Left ventricle myocardium superior (tissue), 1 donor: ENCODE results near the gene STON1. TPM values are rescaled to one million over a fixed set of nuclear protein-coding genes. Genes with fewer than 3 reads are reported as not detected.
A peak's percentile ranks its signal among the peaks of the same experiment; 100 is the strongest.
"Not testable (repeated sequence)": the region's sequence is repeated elsewhere in the genome, so short reads cannot be mapped to it uniquely, and the experiment has no call there.

Experiments
- ATAC-seq: fragments of 200-7000 bp; cut with Tn5 transposase; one replicate; pipeline ENCODE4 v1.9.1; 2020; ENCODE audit warnings: mild to moderate bottlenecking, moderate library complexity
- DNase-seq: peaks from one replicate; pipeline ENCODE4 v3.0.0-alpha.2; 2020
- intact Hi-C: fragments of 100-400 bp; cut with micrococcal nuclease; formaldehyde crosslinking; loops from one replicate; pipeline ENCODE4 v1.11.0; 2022
- total RNA-seq: library from RNA; stranded (reverse); fragmentation: NEBNext Ultra II Directional; extraction: Animal tissue kit (Norgen Biotek cat#: 25700); gene quantifications from one replicate; pipeline ENCODE4 v1.2.1, GENCODE V29; 2021
- donor health status: DM: no; HTN: yes; CAD: no; lungs with severe emphysema.

Gene STON1
- total RNA-seq, 1 donor from 2014 or later = 6.7 TPM

GRCh38 chr2:48525269-48525943 lies 4.5 kb upstream of the STON1 start:
- peak; percentile 53 for DNase-seq
- intact Hi-C loops = no loop called here
- peak; percentile 71 for ATAC-seq

DNA sequence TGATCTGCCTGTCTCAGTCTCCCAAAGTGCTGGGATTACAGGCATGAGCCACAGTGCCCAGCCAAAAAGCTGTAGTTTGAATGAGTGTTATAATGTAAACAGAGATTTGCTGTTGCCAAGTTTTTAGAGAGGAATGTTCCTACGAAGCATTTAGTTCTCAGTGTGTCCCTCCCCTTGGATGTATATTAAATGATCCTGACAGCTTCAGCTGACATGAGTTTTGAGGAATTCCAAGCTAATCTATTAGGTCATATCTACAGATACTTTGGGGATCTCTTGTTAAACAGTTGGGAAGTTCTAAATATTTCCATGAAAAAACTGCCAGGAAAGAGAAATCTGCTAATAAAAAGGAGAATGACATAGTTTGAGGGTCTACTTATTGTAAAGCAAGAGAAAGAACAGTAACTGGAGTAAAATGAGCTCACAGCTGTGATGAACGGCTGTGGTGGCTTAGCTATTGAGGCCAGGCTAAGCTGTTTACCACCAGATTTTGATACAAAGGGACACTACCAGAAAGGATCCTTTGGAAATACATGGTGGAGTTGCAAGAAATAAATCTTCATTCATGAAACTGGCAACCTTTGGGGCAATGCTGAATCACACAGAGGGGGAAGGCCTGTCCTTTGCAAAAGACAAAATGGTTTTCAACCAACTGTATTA lies 2.6 kb upstream of the STON1 start:
- intact Hi-C loops = no loop called here
- ATAC-seq (no peak), DNase-seq (no peak)

GRCh38 chr2:48528431-48528830 lies 1.5 kb upstream of the STON1 start:
- intact Hi-C loops = no loop called here
- ATAC-seq = no peak
- no peak for DNase-seq

- intact Hi-C loops = no loop called here
- DNase-seq = no peak
- peak; percentile 5 for ATAC-seq
These were observed 760 bp upstream of the STON1 start for GRCh38 chr2:48529194-48529593.

GRCh38 chr2:48529676-48530032 lies 300 bp upstream of the STON1 start:
- intact Hi-C loops = no loop called here
- ATAC-seq (peak; percentile 3), DNase-seq (no peak)

DNA sequence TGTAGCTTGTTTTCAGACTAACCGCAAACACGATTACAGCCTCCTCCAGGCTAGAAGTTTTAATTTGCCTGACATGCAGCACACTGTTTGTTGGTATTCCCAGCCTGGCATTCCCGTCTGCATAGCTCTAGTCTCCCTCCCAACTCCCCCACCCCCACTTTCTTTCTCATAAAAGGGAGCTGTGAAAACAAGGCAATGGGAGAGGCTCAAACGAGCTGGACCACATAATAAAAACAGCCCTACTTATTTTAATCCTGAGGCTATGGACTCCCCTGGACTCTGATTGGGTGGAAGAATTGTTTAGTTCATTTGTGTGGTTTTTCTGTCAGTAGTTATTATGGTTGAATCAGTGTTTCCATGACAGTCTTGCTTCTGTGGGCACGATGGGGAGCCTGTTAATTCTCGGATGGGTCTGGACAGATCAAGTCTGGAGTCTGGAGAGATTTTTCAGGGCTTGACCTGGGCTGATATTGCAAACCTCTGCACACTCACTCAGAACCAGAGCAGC lies 1.2 kb downstream of the STON1 start:
- DNase-seq (no peak), ATAC-seq (peak; percentile 39)
- intact Hi-C loops = no loop called here

DNA sequence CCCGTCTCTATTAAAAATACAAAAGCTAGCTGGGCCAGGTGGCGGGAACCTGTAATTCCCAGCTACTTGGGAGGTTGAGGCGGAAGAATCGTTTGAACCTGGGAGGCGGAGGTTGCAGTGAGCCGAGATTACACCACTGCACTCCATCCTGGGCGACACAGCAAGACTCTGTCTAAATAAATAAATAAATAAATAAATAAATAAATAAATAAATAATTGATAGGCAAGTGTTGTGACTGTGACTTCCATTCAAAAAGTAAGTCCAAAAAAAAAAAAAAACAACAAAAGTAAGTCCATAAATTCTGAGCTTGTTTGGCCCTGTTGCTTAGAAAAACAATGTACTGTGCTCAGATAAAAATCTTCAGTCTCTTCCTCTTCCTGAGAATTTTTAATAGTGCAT lies 2.2 kb downstream of the STON1 start:
- DNase-seq (no peak), ATAC-seq (no peak)
- intact Hi-C loops = no loop called here

- no peak for ATAC-seq
- intact Hi-C loops = no loop called here
- DNase-seq = no peak
These were observed 2.9 kb downstream of the STON1 start for GRCh38 chr2:48532824-48533223.

- intact Hi-C loops = no loop called here
These were observed 4.8 kb downstream of the STON1 start for GRCh38 chr2:48534781-48535180.

GRCh38 chr2:48540237-48540935 lies 10.4 kb downstream of the STON1 start:
- DNase-seq (no peak), ATAC-seq (no peak)
- intact Hi-C loops = no loop called here

More at GRCh38 chr2:48534781-48535180, 4.8 kb downstream of the STON1 start:
- no peak for ATAC-seq
- no peak for DNase-seq

DNA sequence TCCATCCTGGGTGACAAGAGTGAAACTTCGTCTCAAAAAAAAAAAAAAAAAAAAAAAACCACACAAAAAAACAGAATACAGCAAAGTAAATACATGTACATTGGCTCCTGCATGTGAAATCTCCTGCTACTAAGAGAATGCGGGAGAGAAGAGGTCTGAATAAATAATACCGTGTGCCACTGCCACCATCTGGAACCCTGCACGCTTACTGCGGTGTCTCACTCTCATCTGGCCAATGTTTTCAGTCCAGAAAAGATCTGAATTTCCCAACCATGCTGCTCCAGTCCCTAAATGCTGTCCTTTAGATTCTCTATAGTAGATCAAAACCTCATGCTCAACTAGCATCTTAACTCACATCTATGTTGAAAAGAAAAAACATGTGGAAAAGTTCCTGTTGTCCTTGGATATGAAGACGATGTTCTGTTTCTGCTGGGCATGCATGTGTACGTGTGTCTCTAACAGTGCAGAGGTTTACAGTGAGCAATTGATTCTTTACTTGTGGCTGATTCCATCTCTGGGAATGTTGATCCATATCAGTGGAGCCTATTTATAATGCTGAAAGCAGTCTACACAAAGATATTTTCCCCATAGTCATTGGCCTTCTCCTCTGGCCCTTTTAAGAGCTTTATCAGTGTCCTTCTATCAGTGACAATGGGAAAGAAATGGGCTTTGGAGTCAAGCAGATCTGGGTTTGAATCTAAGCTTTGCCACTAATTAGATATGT lies 11.9 kb downstream of the STON1 start:
- intact Hi-C loops = no loop called here
- ATAC-seq = no peak

DNA sequence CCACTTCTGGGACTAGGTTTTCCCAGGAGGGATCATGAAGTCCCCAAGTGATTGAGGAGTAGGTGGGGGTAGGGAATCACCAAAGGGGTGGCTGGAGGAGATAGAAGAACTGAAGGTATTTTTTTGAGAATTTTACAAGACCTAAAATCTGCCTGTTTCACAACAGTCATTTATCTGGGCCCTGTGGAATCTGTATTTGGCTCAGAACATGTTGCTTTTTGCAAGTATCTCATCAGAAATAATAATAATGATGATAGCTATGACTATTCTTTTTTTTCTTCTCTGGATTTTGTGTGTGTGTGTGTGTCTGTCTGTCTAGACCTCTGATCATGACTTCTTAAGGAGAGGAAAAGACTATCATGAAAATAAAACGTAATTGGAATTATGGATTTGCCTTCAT lies 13.9 kb downstream of the STON1 start:
- ATAC-seq = no peak
- no peak for DNase-seq
- intact Hi-C loops = no loop called here

More for the DNA sequence above, 11.9 kb downstream of the STON1 start:
- DNase-seq = no peak

DNA sequence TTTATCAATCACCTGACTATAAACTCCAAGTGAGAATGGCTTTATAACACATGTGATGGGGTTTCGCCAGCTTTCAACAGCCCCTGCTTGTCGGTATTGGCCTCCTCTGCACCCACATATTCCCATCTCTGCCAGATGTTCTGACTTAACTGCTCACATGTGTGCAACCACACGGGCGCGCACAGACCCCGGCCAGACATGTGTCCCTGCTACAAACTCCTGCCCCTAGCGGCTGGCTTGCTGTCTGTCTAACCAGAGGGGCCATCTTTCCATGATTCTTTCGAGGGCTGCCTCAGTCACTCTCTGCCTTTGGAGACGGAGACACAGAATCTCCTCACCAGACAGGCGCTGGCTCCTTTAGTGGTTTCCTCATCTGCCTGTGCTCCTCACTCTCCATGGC lies 15.3 kb downstream of the STON1 start:
- intact Hi-C loops = no loop called here
- no peak for DNase-seq
- peak; percentile 30 for ATAC-seq

DNA sequence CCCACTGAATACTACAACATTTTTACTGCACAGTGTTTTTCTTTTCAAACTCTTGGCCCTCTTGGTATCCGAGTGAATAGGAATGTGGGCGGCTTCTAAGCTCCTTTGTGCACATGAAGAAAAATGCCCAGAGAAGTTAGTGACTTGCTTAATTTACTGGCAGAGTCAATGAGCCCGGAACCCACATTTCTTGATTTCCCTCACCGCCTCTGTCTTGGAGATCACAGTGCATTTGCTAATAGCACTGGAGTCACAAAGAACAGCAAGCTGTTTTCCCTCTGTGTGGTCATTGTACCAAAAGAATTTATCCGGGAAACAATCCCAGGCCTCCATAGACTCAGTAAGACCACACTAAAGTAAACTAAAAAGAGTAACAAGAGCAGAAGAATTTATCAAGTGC lies 18.9 kb downstream of the STON1 start:
- DNase-seq = no peak
- no peak for ATAC-seq
- intact Hi-C loops = no loop called here

DNA sequence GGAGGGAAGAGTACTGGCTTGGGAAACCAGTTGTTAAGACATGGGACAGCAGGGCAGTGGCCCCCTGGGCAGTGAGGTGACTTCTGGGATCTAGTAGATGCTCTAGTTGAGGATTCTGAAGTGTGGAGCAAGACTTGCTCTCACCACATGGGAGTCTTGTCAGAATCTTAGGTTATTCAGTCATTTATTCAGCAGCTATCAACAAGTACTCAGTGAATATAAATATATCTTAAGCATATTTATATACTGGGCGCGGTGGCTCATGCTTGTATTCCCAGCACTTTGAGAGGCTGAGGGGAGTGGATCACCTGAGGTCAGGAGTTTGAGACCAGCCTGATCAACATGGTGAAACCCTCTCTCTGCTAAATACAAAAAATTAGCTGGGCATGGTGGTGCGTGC lies 20.0 kb downstream of the STON1 start:
- DNase-seq (no peak), ATAC-seq (no peak)
- intact Hi-C loops = no loop called here

GRCh38 chr2:48551548-48551947 lies 21.6 kb downstream of the STON1 start:
- ATAC-seq = no peak
- DNase-seq = no peak
- intact Hi-C loops = no loop called here

- DNase-seq, intact Hi-C loops, ATAC-seq: not testable (repeated sequence)
These were observed 25.1 kb downstream of the STON1 start for GRCh38 chr2:48555071-48555470.

DNA sequence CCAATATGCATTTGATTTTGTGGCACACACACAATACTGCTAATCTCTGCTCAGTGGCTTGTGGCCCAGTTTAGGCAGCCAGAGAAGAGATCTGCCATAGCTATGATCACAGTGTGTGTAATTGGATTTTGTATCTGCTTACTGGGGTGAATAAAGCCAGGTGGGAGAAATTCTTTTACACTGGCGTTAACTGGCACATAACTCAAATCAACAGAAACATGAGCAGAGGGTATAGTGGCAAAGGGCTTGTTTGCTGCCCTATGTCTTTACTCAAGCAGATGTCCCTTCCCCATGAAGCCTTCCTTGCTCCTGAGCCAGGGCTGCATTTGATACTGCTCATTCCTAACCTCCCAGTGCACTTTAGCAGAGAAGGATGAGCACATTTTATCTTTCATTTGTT lies 28.5 kb downstream of the STON1 start:
- no peak for ATAC-seq
- DNase-seq = no peak
- intact Hi-C loops = no loop called here

- ATAC-seq = no peak
- intact Hi-C loops = no loop called here
- no peak for DNase-seq
These were observed 30.7 kb downstream of the STON1 start for GRCh38 chr2:48560546-48561209.
